ENCODE results near the gene FKBP1B.

The FKBP1B gene

DNA sequence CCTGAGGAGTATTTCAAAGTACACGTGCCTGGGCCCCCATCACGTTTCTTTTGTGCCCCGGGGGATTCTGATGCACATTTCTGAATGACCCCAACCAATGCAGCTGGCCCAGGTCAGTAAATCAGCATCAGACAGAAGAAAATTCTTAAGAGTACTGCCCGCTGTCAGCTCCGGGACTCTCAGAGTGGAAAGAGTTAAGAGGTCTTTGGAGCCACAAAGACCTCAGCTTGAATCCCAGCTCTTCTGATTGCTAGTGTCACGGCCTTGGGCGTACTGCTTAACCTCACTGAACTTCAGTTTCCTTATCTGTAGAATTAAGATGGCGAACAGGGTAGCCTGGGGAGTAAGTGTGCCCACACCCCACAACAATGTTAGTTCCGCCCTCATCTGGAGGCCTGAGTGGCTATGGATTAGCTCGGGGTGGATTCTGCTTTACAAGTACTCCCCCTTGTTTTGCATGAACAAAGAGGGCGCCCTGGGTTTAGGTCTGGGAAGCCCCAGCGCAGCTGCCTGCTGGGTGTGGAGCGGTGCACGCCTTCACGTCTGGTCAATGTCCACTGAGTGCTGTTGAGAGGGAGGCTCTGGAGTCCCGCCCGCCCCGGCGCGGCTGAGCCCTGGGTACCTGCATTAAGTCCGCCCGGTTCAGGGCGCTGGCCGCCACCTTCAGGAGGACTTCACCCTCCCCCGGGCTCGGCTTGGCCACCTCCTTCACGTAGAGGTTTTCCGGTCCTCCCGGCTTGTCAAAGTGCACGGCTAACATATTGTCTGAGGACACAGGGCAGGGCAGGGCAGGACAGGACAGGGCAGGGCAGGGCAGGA is 34.2 kb downstream of the FKBP1B start:
- H2BK12ac ChIP-seq (ENCODE audit: low read length) = peak overlapping the region; percentile 69
- no peak overlapping the region for H2AK5ac ChIP-seq (ENCODE audit: low read depth, low read length)
- H3K4ac ChIP-seq (ENCODE audit: low read length) = no peak overlapping the region
- H4K8ac ChIP-seq (ENCODE audit: low read depth, low read length) = peak overlapping the region; percentile 87
- H3K27ac ChIP-seq (replicated peaks; ENCODE audit: low read length) = peak overlapping the region; percentile 98
- H3K27me3 ChIP-seq (ENCODE audit: control insufficient read depth in 3 of 3, insufficient read depth in 3 of 3, low read depth in 1 of 3, low read length in 3 of 3) = no peaks in the 10 kb centered on the region
- no peaks in the 10 kb centered on the region for H3K9me3 ChIP-seq (replicated peaks in 1 of 2; ENCODE audit: control insufficient read depth in 2 of 2, insufficient read depth in 1 of 2, low read depth in 1 of 2, low read length in 2 of 2)
- peak overlapping the region; percentile 60 for H3K23ac ChIP-seq (ENCODE audit: low read depth, low read length, poor library complexity)
- no peaks in the 10 kb centered on the region for H3K79me1 ChIP-seq (ENCODE audit: low read depth, low read length)
- no CpG with 5 or more reads among the region's 30 CpGs for WGBS, 2 donors (ENCODE audit: extremely low coverage in 2 of 2, insufficient read length in 2 of 2, insufficient replicate concordance in 1 of 2)
- H3K14ac ChIP-seq (ENCODE audit: low read length) = peak overlapping the region; percentile 77
- H4K91ac ChIP-seq (ENCODE audit: low read depth, low read length, poor library complexity) = peak overlapping the region; percentile 16
- peaks cover 0 to 8% of the 10 kb centered on the region in 2 donors for H3K4me1 ChIP-seq (ENCODE audit: control insufficient read depth in 2 of 2, insufficient read depth in 1 of 2, low read depth in 1 of 2, low read length in 2 of 2)
- peak overlapping the region; percentile 84 for H2BK15ac ChIP-seq (ENCODE audit: low read length)
- peak overlapping the region; percentile 63 for H2BK120ac ChIP-seq (ENCODE audit: low read depth, low read length)
- H3K18ac ChIP-seq (ENCODE audit: low read length) = peak overlapping the region; percentile 99
- H3K36me3 ChIP-seq (replicated peaks in 1 of 2; ENCODE audit: control insufficient read depth in 2 of 2, insufficient read depth in 2 of 2, low read length in 2 of 2) = peaks cover 15 to 37% of the 10 kb centered on the region in 2 donors
- peak overlapping the region; percentile 94 for H2BK5ac ChIP-seq (ENCODE audit: low read length)
- H3K9ac ChIP-seq (ENCODE audit: low read depth, low read length, poor library complexity) = peak overlapping the region; percentile 92
- H3K4me3 ChIP-seq (ENCODE audit: low read length in 2 of 2) = peak overlapping the region; percentile 63 to 92
- DNase-seq (ENCODE audit: low spot score) = peak; percentile 78
- peak overlapping the region; percentile 94 for H2AFZ ChIP-seq (ENCODE audit: low read length)
- peak overlapping the region; percentile 98 for H3K4me2 ChIP-seq (ENCODE audit: insufficient read depth, low read length, poor library complexity, severe bottlenecking)

DNA sequence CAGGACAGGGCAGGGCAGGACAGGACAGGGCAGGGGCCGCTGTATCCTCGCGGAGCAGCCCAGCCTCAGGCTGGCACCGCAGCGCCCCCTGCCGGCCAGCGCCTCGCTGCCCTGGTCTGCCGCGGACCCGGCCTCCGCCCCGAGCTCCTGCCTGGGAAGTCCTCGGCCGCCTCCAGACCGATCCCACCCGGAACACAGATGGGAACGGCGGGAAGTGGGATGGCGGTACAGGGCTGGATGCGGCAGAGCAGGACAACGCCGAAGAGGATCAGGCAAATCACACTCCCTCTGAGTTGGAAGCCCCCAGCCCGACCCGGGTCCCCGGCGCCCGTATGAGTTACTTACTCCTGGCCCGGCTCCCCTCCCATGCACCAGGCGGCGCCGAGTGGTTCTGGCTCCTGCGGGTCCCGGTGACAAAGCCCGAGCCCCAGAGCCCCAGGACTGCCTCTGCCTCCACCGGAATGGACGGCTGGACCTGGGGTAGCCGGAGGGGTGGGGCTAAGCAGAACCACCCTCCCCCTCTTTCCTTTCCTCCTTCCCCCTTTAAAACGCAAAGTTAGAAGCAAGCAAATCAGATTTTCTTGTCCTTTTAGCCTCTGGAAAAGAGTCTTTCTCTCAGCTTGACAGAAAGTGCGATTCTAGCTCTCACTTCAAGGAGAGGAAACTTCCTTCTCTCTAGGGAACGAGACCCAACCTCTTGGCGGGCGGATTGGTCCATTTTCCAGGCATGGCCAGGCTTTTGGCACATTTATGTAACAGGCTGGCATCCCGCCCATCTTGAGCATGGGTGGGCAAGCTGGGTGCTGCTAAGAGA is 35.1 kb downstream of the FKBP1B start, which contains the start of gene TP53I3:
TP53I3 (minus strand) TSS at position 449 of the 814 bp plus-strand sequence. CDS start 508 bp downstream, outside the sequence.
- Histone ChIP-seq H4K91ac (ENCODE audit: low read depth, low read length, poor library complexity) (peak within 1 kb of the TSS; percentile 16), H2BK5ac (ENCODE audit: low read length) (peak within 1 kb of the TSS; percentile 94), H3K4me2 (ENCODE audit: insufficient read depth, low read length, poor library complexity, severe bottlenecking) (peak within 1 kb of the TSS; percentile 98), H3K36me3 (replicated peaks in 1 of 2; ENCODE audit: control insufficient read depth in 2 of 2, insufficient read depth in 2 of 2, low read length in 2 of 2) (peaks cover 15 to 29% of the 10 kb centered on the region in 2 donors), H4K8ac (ENCODE audit: low read depth, low read length) (peak within 1 kb of the TSS; percentile 87), H3K4me1 (ENCODE audit: control insufficient read depth in 2 of 2, insufficient read depth in 1 of 2, low read depth in 1 of 2, low read length in 2 of 2) (peaks cover 0 to 8% of the 10 kb centered on the region in 2 donors), H3K27me3 (ENCODE audit: control insufficient read depth in 3 of 3, insufficient read depth in 3 of 3, low read depth in 1 of 3, low read length in 3 of 3) (no peaks in the 10 kb centered on the region), H3K4me3 (ENCODE audit: low read length in 2 of 2) (peak within 1 kb of the TSS; percentile 63 to 92), H2BK120ac (ENCODE audit: low read depth, low read length) (no peak within 1 kb of the TSS), H2BK15ac (ENCODE audit: low read length) (peak within 1 kb of the TSS; percentile 84), H3K27ac (replicated peaks; ENCODE audit: low read length) (peak within 1 kb of the TSS; percentile 98), H3K79me1 (ENCODE audit: low read depth, low read length) (no peaks in the 10 kb centered on the region), H3K23ac (ENCODE audit: low read depth, low read length, poor library complexity) (peak within 1 kb of the TSS; percentile 60), H3K9ac (ENCODE audit: low read depth, low read length, poor library complexity) (peak within 1 kb of the TSS; percentile 92), H3K18ac (ENCODE audit: low read length) (peak within 1 kb of the TSS; percentile 99), H2AFZ (ENCODE audit: low read length) (peak within 1 kb of the TSS; percentile 94), H3K14ac (ENCODE audit: low read length) (peak within 1 kb of the TSS; percentile 77), H3K9me3 (replicated peaks in 1 of 2; ENCODE audit: control insufficient read depth in 2 of 2, insufficient read depth in 1 of 2, low read depth in 1 of 2, low read length in 2 of 2) (no peaks in the 10 kb centered on the region), H2BK12ac (ENCODE audit: low read length) (peak within 1 kb of the TSS; percentile 69), H2AK5ac (ENCODE audit: low read depth, low read length) (no peak within 1 kb of the TSS), H3K4ac (ENCODE audit: low read length) (no peak within 1 kb of the TSS)
- peak; percentile 94 for DNase-seq (ENCODE audit: low spot score)
- WGBS, 2 donors (ENCODE audit: extremely low coverage in 2 of 2, insufficient read length in 2 of 2, insufficient replicate concordance in 1 of 2) = no CpG with 5 or more reads among the region's 44 CpGs

DNA sequence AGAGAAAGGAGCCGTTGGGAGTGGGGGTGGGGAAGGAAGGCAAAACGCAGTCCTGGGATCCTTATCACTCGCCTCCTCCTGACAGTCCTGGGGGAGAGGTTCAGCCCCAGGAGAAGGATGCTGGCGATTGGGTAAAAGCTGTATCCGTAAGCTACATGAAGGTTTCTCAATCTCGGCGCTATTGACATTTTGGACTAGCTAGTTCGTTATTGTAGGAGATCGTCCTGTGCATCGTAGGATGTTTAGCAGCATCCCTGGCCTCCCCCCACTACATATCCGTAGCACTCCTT is 35.6 kb downstream of the FKBP1B start:
- Histone ChIP-seq H3K9ac (ENCODE audit: low read depth, low read length, poor library complexity) (peak overlapping the region; percentile 46), H2AK5ac (ENCODE audit: low read depth, low read length) (no peak overlapping the region), H3K4me1 (ENCODE audit: control insufficient read depth in 2 of 2, insufficient read depth in 1 of 2, low read depth in 1 of 2, low read length in 2 of 2) (peaks cover 0 to 8% of the 10 kb centered on the region in 2 donors), H3K4ac (ENCODE audit: low read length) (no peak overlapping the region), H2BK120ac (ENCODE audit: low read depth, low read length) (no peak overlapping the region), H3K4me3 (ENCODE audit: low read length in 2 of 2) (peak overlapping the region; percentile 63 to 92), H3K27me3 (ENCODE audit: control insufficient read depth in 3 of 3, insufficient read depth in 3 of 3, low read depth in 1 of 3, low read length in 3 of 3) (no peaks in the 10 kb centered on the region), H3K4me2 (ENCODE audit: insufficient read depth, low read length, poor library complexity, severe bottlenecking) (peak overlapping the region; percentile 98), H3K18ac (ENCODE audit: low read length) (peak overlapping the region; percentile 80), H2AFZ (ENCODE audit: low read length) (peak overlapping the region; percentile 94), H3K9me3 (replicated peaks in 1 of 2; ENCODE audit: control insufficient read depth in 2 of 2, insufficient read depth in 1 of 2, low read depth in 1 of 2, low read length in 2 of 2) (no peaks in the 10 kb centered on the region), H3K79me1 (ENCODE audit: low read depth, low read length) (no peaks in the 10 kb centered on the region), H2BK5ac (ENCODE audit: low read length) (no peak overlapping the region), H2BK15ac (ENCODE audit: low read length) (no peak overlapping the region), H4K91ac (ENCODE audit: low read depth, low read length, poor library complexity) (no peak overlapping the region), H3K36me3 (replicated peaks in 1 of 2; ENCODE audit: control insufficient read depth in 2 of 2, insufficient read depth in 2 of 2, low read length in 2 of 2) (peaks cover 15 to 24% of the 10 kb centered on the region in 2 donors), H3K14ac (ENCODE audit: low read length) (no peak overlapping the region), H2BK12ac (ENCODE audit: low read length) (no peak overlapping the region), H3K23ac (ENCODE audit: low read depth, low read length, poor library complexity) (no peak overlapping the region), H3K27ac (replicated peaks; ENCODE audit: low read length) (peak overlapping the region; percentile 98), H4K8ac (ENCODE audit: low read depth, low read length) (no peak overlapping the region)
- no peak for DNase-seq (ENCODE audit: low spot score)
- WGBS, 2 donors (ENCODE audit: extremely low coverage in 2 of 2, insufficient read length in 2 of 2, insufficient replicate concordance in 1 of 2) = no CpG with 5 or more reads among the region's 11 CpGs

DNA sequence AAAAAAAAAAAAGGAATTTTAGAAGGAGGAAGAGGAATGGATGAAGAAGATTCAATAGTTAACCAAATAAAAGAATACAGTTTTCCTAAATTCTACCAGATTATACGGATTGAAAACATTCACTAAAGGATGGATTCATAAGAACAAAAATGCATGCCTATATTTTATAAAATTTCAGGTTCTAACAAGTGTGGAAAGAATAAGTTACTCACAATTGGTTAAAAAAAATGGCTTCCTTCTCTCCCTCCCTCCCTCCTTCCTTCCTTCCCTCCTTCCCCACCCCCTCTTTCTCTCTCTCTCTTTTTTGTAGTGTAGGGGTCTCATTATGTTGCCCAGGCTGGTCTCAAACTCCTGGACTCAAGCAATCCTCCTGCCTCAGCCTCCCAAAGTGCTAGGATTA is 36.7 kb downstream of the FKBP1B start:
- Histone ChIP-seq H2BK5ac (ENCODE audit: low read length) (no peak overlapping the region), H3K79me1 (ENCODE audit: low read depth, low read length) (no peaks in the 10 kb centered on the region), H3K4ac (ENCODE audit: low read length) (no peak overlapping the region), H3K4me3 (ENCODE audit: low read length in 2 of 2) (no peak overlapping the region), H4K8ac (ENCODE audit: low read depth, low read length) (no peak overlapping the region), H3K27me3 (ENCODE audit: control insufficient read depth in 3 of 3, insufficient read depth in 3 of 3, low read depth in 1 of 3, low read length in 3 of 3) (no peaks in the 10 kb centered on the region), H3K18ac (ENCODE audit: low read length) (no peak overlapping the region), H3K9ac (ENCODE audit: low read depth, low read length, poor library complexity) (no peak overlapping the region), H4K91ac (ENCODE audit: low read depth, low read length, poor library complexity) (no peak overlapping the region), H2AFZ (ENCODE audit: low read length) (no peak overlapping the region), H3K36me3 (replicated peaks in 1 of 2; ENCODE audit: control insufficient read depth in 2 of 2, insufficient read depth in 2 of 2, low read length in 2 of 2) (peaks cover 10 to 16% of the 10 kb centered on the region in 2 donors), H2BK120ac (ENCODE audit: low read depth, low read length) (no peak overlapping the region), H3K27ac (replicated peaks; ENCODE audit: low read length) (no peak overlapping the region), H3K23ac (ENCODE audit: low read depth, low read length, poor library complexity) (no peak overlapping the region), H2AK5ac (ENCODE audit: low read depth, low read length) (no peak overlapping the region), H2BK12ac (ENCODE audit: low read length) (no peak overlapping the region), H2BK15ac (ENCODE audit: low read length) (no peak overlapping the region), H3K4me1 (ENCODE audit: control insufficient read depth in 2 of 2, insufficient read depth in 1 of 2, low read depth in 1 of 2, low read length in 2 of 2) (peaks cover 0 to 8% of the 10 kb centered on the region in 2 donors), H3K4me2 (ENCODE audit: insufficient read depth, low read length, poor library complexity, severe bottlenecking) (no peak overlapping the region), H3K9me3 (replicated peaks in 1 of 2; ENCODE audit: control insufficient read depth in 2 of 2, insufficient read depth in 1 of 2, low read depth in 1 of 2, low read length in 2 of 2) (no peaks in the 10 kb centered on the region), H3K14ac (ENCODE audit: low read length) (no peak overlapping the region)
- no peak for DNase-seq (ENCODE audit: low spot score)
- WGBS, 2 donors (ENCODE audit: extremely low coverage in 2 of 2, insufficient read length in 2 of 2, insufficient replicate concordance in 1 of 2) = no CpG with 5 or more reads among the region's 1 CpG

Data from neuronal stem cell (in vitro differentiated cells).